H9 (cell line): ENCODE measurements around the gene TBC1D8. TPM values are rescaled to one million over a fixed set of nuclear protein-coding genes. Genes with fewer than 3 reads are reported as not detected.

Experiments used
- DNase-seq: peaks from one replicate; pipeline ENCODE4 v3.0.0-alpha.2; 2017
- H2AFZ ChIP-seq: one replicate; pipeline ENCODE4 v1.6.1; 2013; ENCODE audit warnings: mild to moderate bottlenecking, low read length, control low read depth, moderate library complexity
- H2AK5ac ChIP-seq: 2 replicates; pipeline ENCODE4 v1.6.1; 2013; ENCODE audit warnings: low read length, control low read depth, mixed read lengths; ENCODE audit not compliant: insufficient read length
- H2BK120ac ChIP-seq: one replicate; pipeline ENCODE4 v1.6.1; 2013; ENCODE audit warnings: low read depth, mild to moderate bottlenecking, low read length, control low read depth, inconsistent platforms; ENCODE audit not compliant: poor library complexity, severe bottlenecking
- H2BK12ac ChIP-seq: 2 replicates; pipeline ENCODE4 v1.6.1; 2013; ENCODE audit warnings: low read length, control low read depth, mixed read lengths, low read depth; ENCODE audit not compliant: insufficient read length
- H2BK15ac ChIP-seq: 2 replicates; pipeline ENCODE4 v1.6.1; 2013; ENCODE audit warnings: low read depth, low read length, control low read depth
- H2BK20ac ChIP-seq: one replicate; pipeline ENCODE4 v1.6.1; 2013; ENCODE audit warnings: low read depth, mild to moderate bottlenecking, low read length, control low read depth, inconsistent platforms; ENCODE audit not compliant: poor library complexity, severe bottlenecking
- H2BK5ac ChIP-seq: 2 replicates; pipeline ENCODE4 v1.6.1; 2013; ENCODE audit warnings: low read length, control low read depth, mixed read lengths; ENCODE audit not compliant: insufficient read length
- H3K14ac ChIP-seq: 2 replicates; pipeline ENCODE4 v1.6.1; 2013; ENCODE audit warnings: low read length, control low read depth; ENCODE audit not compliant: insufficient read depth
- H3K18ac ChIP-seq: 2 replicates; pipeline ENCODE4 v1.6.1; 2013; ENCODE audit warnings: low read depth, mild to moderate bottlenecking, mixed read lengths, low read length, control low read depth; ENCODE audit not compliant: insufficient read length
- H3K23ac ChIP-seq: 2 replicates; pipeline ENCODE4 v1.6.1; 2013; ENCODE audit warnings: low read length, control low read depth, mixed read lengths, low read depth; ENCODE audit not compliant: insufficient read length
- H3K23me2 ChIP-seq: 2 replicates; pipeline ENCODE4 v1.6.1; 2013; ENCODE audit warnings: low read depth, mild to moderate bottlenecking, mixed read lengths, low read length, control low read depth; ENCODE audit not compliant: insufficient read length, poor library complexity, severe bottlenecking
- H3K27ac ChIP-seq: 2 replicates; pipeline ENCODE4 v1.5.1; 2013; ENCODE audit warnings: low read length, control low read depth, mixed read lengths, low read depth; ENCODE audit not compliant: insufficient read length
- H3K27me3 ChIP-seq: 2 replicates; pipeline ENCODE4 v1.6.1; 2013; ENCODE audit warnings: low read length, control low read depth, inconsistent platforms; ENCODE audit not compliant: insufficient read depth
- H3K4ac ChIP-seq: 2 replicates; pipeline ENCODE4 v1.6.1; 2013; ENCODE audit warnings: low read depth, mild to moderate bottlenecking, control low read depth, inconsistent platforms, low read length, moderate library complexity
- H3K4me1 ChIP-seq: 2 replicates; pipeline ENCODE4 v1.6.1; 2013; ENCODE audit warnings: low read length, control low read depth, inconsistent platforms; ENCODE audit not compliant: insufficient read depth
- H3K4me2 ChIP-seq: 2 replicates; pipeline ENCODE4 v1.6.1; 2013; ENCODE audit warnings: low read length, control low read depth, mixed read lengths; ENCODE audit not compliant: insufficient read length, insufficient read depth
- H3K56ac ChIP-seq: 2 replicates; pipeline ENCODE4 v1.6.1; 2013; ENCODE audit warnings: low read depth, mild to moderate bottlenecking, mixed read lengths, low read length, control low read depth; ENCODE audit not compliant: insufficient read length
- H3K79me1 ChIP-seq: 2 replicates; pipeline ENCODE4 v1.6.1; 2013; ENCODE audit warnings: low read depth, mild to moderate bottlenecking, moderate library complexity, low read length, control low read depth, inconsistent platforms; ENCODE audit not compliant: insufficient read depth, poor library complexity, severe bottlenecking
- H3K79me2 ChIP-seq: 2 replicates; pipeline ENCODE4 v1.6.1; 2013; ENCODE audit warnings: low read length, control low read depth, inconsistent platforms; ENCODE audit not compliant: insufficient read depth
- H3K9ac ChIP-seq: 2 replicates; pipeline ENCODE4 v1.6.1; 2013; ENCODE audit warnings: low read length, control low read depth, mixed read lengths; ENCODE audit not compliant: insufficient read length; ENCODE audit errors: extremely low read depth
- H3K9me3 ChIP-seq: one replicate; pipeline ENCODE4 v1.6.1; 2013; ENCODE audit warnings: low read depth, low read length, inconsistent platforms; ENCODE audit not compliant: control insufficient read depth
- H3T11ph ChIP-seq: one replicate; pipeline ENCODE4 v1.6.1; 2013; ENCODE audit warnings: mild to moderate bottlenecking, low read length, control low read depth, inconsistent platforms
- H4K20me1 ChIP-seq: one replicate; pipeline ENCODE4 v1.6.1; 2013; ENCODE audit not compliant: control insufficient read depth, insufficient read length, insufficient read depth
- H4K5ac ChIP-seq: 2 replicates; pipeline ENCODE4 v1.6.1; 2013; ENCODE audit warnings: low read depth, mild to moderate bottlenecking, mixed read lengths, low read length, control low read depth; ENCODE audit not compliant: insufficient read length
- H4K8ac ChIP-seq: replicated peaks from 2 replicates; pipeline ENCODE4 v1.6.1; 2013; ENCODE audit warnings: low read length, control low read depth, mixed read lengths, low read depth; ENCODE audit not compliant: insufficient read length
- H4K91ac ChIP-seq: 2 replicates; pipeline ENCODE4 v1.6.1; 2013; ENCODE audit warnings: low read depth, mild to moderate bottlenecking, moderate library complexity, mixed read lengths, low read length, control low read depth; ENCODE audit not compliant: insufficient read length
- H3K27ac Mint-ChIP-seq, 3 experiments: 2 replicates in 2 of 3; 3 replicates in 1 of 3; pipeline ENCODE4 v1.8.0; 2020 to 2021; ENCODE audit warnings: mixed read lengths in 3 of 3, mild to moderate bottlenecking in 1 of 3, moderate library complexity in 1 of 3
- H3K27me3 Mint-ChIP-seq: 2 replicates; pipeline ENCODE4 v1.8.0; 2021; ENCODE audit warnings: low read depth, mild to moderate bottlenecking, moderate library complexity, mixed read lengths
- H3K36me3 Mint-ChIP-seq, 3 experiments: 2 replicates in 2 of 3; 3 replicates in 1 of 3; pipeline ENCODE4 v1.8.0; 2020 to 2021; ENCODE audit warnings: low read depth in 3 of 3, mixed read lengths in 3 of 3; ENCODE audit not compliant: insufficient read depth in 1 of 3
- H3K4me1 Mint-ChIP-seq, 2 experiments: 2 replicates each; pipeline ENCODE4 v1.8.0; 2020; ENCODE audit warnings: mixed read lengths in 2 of 2
- H3K4me3 Mint-ChIP-seq, 2 experiments: 2 replicates in 1 of 2; 3 replicates in 1 of 2; pipeline ENCODE4 v1.8.0; 2020 to 2021; ENCODE audit warnings: mild to moderate bottlenecking in 2 of 2, mixed read lengths in 2 of 2, moderate library complexity in 1 of 2
- H3K9me3 Mint-ChIP-seq, 2 experiments: 2 replicates in 1 of 2; 3 replicates in 1 of 2; pipeline ENCODE4 v1.8.0; 2020; ENCODE audit warnings: mild to moderate bottlenecking in 2 of 2, mixed read lengths in 2 of 2, moderate library complexity in 1 of 2
- WGBS: extraction: QIAGEN DNeasy Blood & Tissue Kit; methylation state at CpG from one replicate; pipeline ENCODE4 v1.1.7; 2013; ENCODE audit warnings: missing lambda C conversion rate, low lambda C conversion rate, mixed read lengths; ENCODE audit not compliant: insufficient read length; ENCODE audit errors: extremely low coverage; 5-methylcytosine and 5-hydroxymethylcytosine counted together
- total RNA-seq: library from RNA; stranded (reverse); gene quantifications from 2 replicates; pipeline ENCODE4 v1.2.1, GENCODE V29; 2021
- TF ChIP-seq, protein P1 (sequence below): fragments of 200-600 bp; sonication (generic); conservative IDR thresholded peaks from 3 replicates; pipeline ENCODE4 v1.8.0; 2021; ENCODE audit warnings: antibody characterized with exemption, mild to moderate bottlenecking

TBC1D8 gene
- total RNA-seq, 1 experiment from 2014 or later = 16.6 TPM

DNA sequence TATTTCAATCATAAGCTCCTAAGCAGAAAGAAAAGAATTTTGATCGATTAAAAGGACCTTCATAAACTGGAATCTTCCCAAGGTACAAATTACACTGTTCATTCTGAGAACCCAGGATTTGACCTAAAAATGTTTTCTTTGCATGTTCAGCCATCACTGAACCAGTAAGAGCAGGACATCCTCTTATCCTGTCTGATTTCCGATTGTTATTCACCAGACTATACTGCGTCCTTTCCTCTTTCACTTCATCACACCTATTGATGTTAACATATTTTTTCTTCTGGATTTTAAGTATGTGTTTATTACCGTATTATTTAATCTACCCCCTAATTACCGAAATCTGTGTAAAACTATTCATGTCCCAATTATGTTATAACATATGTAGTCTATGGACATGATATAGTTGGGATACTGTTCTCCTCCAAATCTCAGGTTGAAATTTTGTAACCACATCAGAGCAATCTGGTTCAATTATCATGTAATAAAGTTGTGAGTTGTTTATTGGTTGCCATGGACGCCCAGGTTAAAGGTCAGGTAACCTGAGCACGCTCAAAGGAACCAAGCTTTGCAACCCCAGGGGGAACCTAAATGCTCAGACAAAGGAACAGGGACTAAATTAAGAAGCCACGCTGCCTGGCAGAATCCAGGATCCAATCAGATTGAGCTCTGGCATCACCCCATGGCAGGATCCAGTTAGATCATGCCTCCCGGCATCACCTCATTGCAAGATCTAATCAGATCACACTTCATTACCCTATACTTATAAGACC lies 11.6 kb upstream of the TBC1D8 start:
- peak overlapping the region; percentile 3 for H3T11ph ChIP-seq
- no peak overlapping the region for H3K23ac ChIP-seq
- H4K91ac ChIP-seq = no peak overlapping the region
- H3K79me2 ChIP-seq = no peaks in the 10 kb centered on the region
- H2BK12ac ChIP-seq = no peak overlapping the region
- H4K8ac ChIP-seq = no peak overlapping the region
- WGBS = no CpG with 5 or more reads among the region's 9 CpGs
- peaks cover 5% of the 10 kb centered on the region for H3K9me3 ChIP-seq
- no peak overlapping the region for H3K56ac ChIP-seq
- no peak overlapping the region; the same call in 1 of the 2 replicates for H3K4ac ChIP-seq
- TF ChIP-seq, protein P1, sequence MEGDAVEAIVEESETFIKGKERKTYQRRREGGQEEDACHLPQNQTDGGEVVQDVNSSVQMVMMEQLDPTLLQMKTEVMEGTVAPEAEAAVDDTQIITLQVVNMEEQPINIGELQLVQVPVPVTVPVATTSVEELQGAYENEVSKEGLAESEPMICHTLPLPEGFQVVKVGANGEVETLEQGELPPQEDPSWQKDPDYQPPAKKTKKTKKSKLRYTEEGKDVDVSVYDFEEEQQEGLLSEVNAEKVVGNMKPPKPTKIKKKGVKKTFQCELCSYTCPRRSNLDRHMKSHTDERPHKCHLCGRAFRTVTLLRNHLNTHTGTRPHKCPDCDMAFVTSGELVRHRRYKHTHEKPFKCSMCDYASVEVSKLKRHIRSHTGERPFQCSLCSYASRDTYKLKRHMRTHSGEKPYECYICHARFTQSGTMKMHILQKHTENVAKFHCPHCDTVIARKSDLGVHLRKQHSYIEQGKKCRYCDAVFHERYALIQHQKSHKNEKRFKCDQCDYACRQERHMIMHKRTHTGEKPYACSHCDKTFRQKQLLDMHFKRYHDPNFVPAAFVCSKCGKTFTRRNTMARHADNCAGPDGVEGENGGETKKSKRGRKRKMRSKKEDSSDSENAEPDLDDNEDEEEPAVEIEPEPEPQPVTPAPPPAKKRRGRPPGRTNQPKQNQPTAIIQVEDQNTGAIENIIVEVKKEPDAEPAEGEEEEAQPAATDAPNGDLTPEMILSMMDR = no peak
- H3K23me2 ChIP-seq = no peaks in the 10 kb centered on the region
- no peak overlapping the region for H2BK120ac ChIP-seq
- H2AK5ac ChIP-seq = no peak overlapping the region
- Mint-ChIP-seq H3K27me3 (no peaks in the 10 kb centered on the region), H3K9me3 (peaks cover 32 to 37% of the 10 kb centered on the region in 2 experiments), H3K4me3 (no peak overlapping the region), H3K4me1 (peaks cover 20% of the 10 kb centered on the region in 2 experiments), H3K27ac (peak overlapping the region; percentile 73 to 97 (median 97)), H3K36me3 (peaks cover 15 to 23% (median 21%) of the 10 kb centered on the region in 3 experiments)
- H3K79me1 ChIP-seq = no peaks in the 10 kb centered on the region
- H3K27ac ChIP-seq = no peak overlapping the region
- no peaks in the 10 kb centered on the region for H4K20me1 ChIP-seq
- no peak overlapping the region for H3K14ac ChIP-seq
- H2BK5ac ChIP-seq = no peak overlapping the region
- no peak overlapping the region for H4K5ac ChIP-seq
- no peak overlapping the region for H2BK20ac ChIP-seq
- no peak overlapping the region for H2AFZ ChIP-seq
- peak; percentile 62 for DNase-seq
- no peak overlapping the region for H2BK15ac ChIP-seq
- no peaks in the 10 kb centered on the region for H3K27me3 ChIP-seq
- H3K4me1 ChIP-seq = no peaks in the 10 kb centered on the region; the same call in 1 of the 2 replicates
- no peak overlapping the region for H3K9ac ChIP-seq
- H3K4me2 ChIP-seq = no peak overlapping the region
- peak overlapping the region; percentile 34 for H3K18ac ChIP-seq
